ENCODE data around the gene ILF3. TPM values are rescaled to one million over a fixed set of nuclear protein-coding genes. Genes with fewer than 3 reads are reported as not detected.

The ILF3 gene
- total RNA-seq, 4 donors from 2014 or later: 71.8 to 122 (median 97.3) TPM

- H3K4me3 ChIP-seq (ENCODE audit: low read depth, poor library complexity, severe bottlenecking): no peak overlapping the region
- no peak for TF ChIP-seq CTCF (IDR thresholded peaks at IDR 0.05)
- no peak for TF ChIP-seq POLR2A (IDR thresholded peaks at IDR 0.05)
- intact Hi-C loops (cut with DNase I; ENCODE audit: low total_unique reads): loop anchor here (5.0 kb wide), 1 partner anchor 145 kb away; no protein-coding TSS in a partner anchor
- WGBS, 2 donors: 15 to 24% methylated on average over 12 of the region's 12 CpGs
- DNase-seq (ENCODE audit: low spot score in 2 of 2): no peak
These were observed 62.9 kb downstream of the ILF3 start for GRCh38 chr19:10717054-10717355.

- intact Hi-C loops (cut with DNase I; ENCODE audit: low total_unique reads): loop anchor here (5.0 kb wide), 1 partner anchor 145 kb away; no protein-coding TSS in a partner anchor
- TF ChIP-seq CTCF (IDR thresholded peaks at IDR 0.05) (peak in 1 of 3 donors; percentile 38), POLR2A (IDR thresholded peaks at IDR 0.05) (no peak)
- 0 to 1% methylated on average over 22 to 39 of the region's 57 CpGs for WGBS, 2 donors
- peak within 1 kb of the TSS; percentile 73 for H3K4me3 ChIP-seq (ENCODE audit: low read depth, poor library complexity, severe bottlenecking)
- DNase-seq (ENCODE audit: low spot score in 2 of 2): peak; percentile 99 to 100
These were observed 63.4 kb downstream of the ILF3 start, which contains the start of gene DNM2 for GRCh38 chr19:10717356-10718204. Gene DNM2 (plus strand): TSS chr19:10718079. CDS start chr19:10718243, 164 bp downstream.

GRCh38 chr19:10718205-10719196 lies 64.4 kb downstream of the ILF3 start:
- peak in 1 of 2 donors; percentile 89 for DNase-seq (ENCODE audit: low spot score in 2 of 2)
- intact Hi-C loops (cut with DNase I; ENCODE audit: low total_unique reads): loop anchor here (5.0 kb wide), 1 partner anchor 144 kb away; no protein-coding TSS in a partner anchor
- H3K4me3 ChIP-seq (ENCODE audit: low read depth, poor library complexity, severe bottlenecking): peak overlapping the region; percentile 73
- TF ChIP-seq POLR2A (IDR thresholded peaks at IDR 0.05) (no peak), CTCF (IDR thresholded peaks at IDR 0.05) (no peak)
- WGBS, 2 donors: 1% methylated on average over 36 to 63 of the region's 70 CpGs

GRCh38 chr19:10719466-10719961 lies 65.4 kb downstream of the ILF3 start:
- WGBS, 2 donors: 42 to 53% methylated on average over 5 of the region's 5 CpGs
- no peak for DNase-seq (ENCODE audit: low spot score in 2 of 2)
- peak overlapping the region; percentile 73 for H3K4me3 ChIP-seq (ENCODE audit: low read depth, poor library complexity, severe bottlenecking)
- TF ChIP-seq CTCF (IDR thresholded peaks at IDR 0.05) (no peak), POLR2A (IDR thresholded peaks at IDR 0.05) (no peak)
- intact Hi-C loops (cut with DNase I; ENCODE audit: low total_unique reads): loop anchor here (5.0 kb wide), 1 partner anchor 143 kb away; no protein-coding TSS in a partner anchor

GRCh38 chr19:10720607-10721125 lies 66.5 kb downstream of the ILF3 start:
- no peak for TF ChIP-seq POLR2A (IDR thresholded peaks at IDR 0.05)
- no peak for TF ChIP-seq CTCF (IDR thresholded peaks at IDR 0.05)
- WGBS, 2 donors: 93 to 95% methylated on average over 6 of the region's 6 CpGs
- DNase-seq (ENCODE audit: low spot score in 2 of 2): no peak
- intact Hi-C loops (cut with DNase I; ENCODE audit: low total_unique reads): no loop called here
- no peak overlapping the region for H3K4me3 ChIP-seq (ENCODE audit: low read depth, poor library complexity, severe bottlenecking)

Data from lower leg skin (tissue), 4 donors.